CD14-positive monocyte (primary cell): Measurements from ENCODE around the gene KIAA1549. TPM values are rescaled to one million over a fixed set of nuclear protein-coding genes. Genes with fewer than 3 reads are reported as not detected.

Experiments used
- DNase-seq, 3 donors: peaks; one replicate each; pipeline ENCODE4 v3.0.0-alpha.2; 2011 to 2022
- H2AFZ ChIP-seq: 2 replicates; pipeline ENCODE4 v1.6.0; 2012; ENCODE audit warnings: mild to moderate bottlenecking, low read depth, low read length, inconsistent platforms; ENCODE audit not compliant: insufficient read depth, poor library complexity, severe bottlenecking
- H3K27ac ChIP-seq, 2 donors: 1 replicate in 1 of 2; 2 replicates in 1 of 2; pipeline ENCODE4 v1.5.1; 2012 to 2013; ENCODE audit warnings: low read length in 2 of 2, control low read depth in 1 of 2, inconsistent platforms in 1 of 2, low read depth in 1 of 2, mild to moderate bottlenecking in 1 of 2
- H3K27me3 ChIP-seq, 2 donors: one replicate each; pipeline versions ENCODE4 v1.6.0 to v1.6.1; 2011 to 2013; ENCODE audit warnings: low read length in 2 of 2; ENCODE audit not compliant: control insufficient read depth in 2 of 2, insufficient read depth in 2 of 2
- H3K36me3 ChIP-seq, 2 donors: replicated peaks in 1 of 2; 1 replicate in 1 of 2; 2 replicates in 1 of 2; pipeline versions ENCODE4 v1.5.1 to v1.6.1; 2012 to 2013; ENCODE audit warnings: low read length in 2 of 2, control low read depth in 1 of 2, inconsistent platforms in 1 of 2, mild to moderate bottlenecking in 1 of 2; ENCODE audit not compliant: insufficient read depth in 2 of 2, control insufficient read depth in 1 of 2
- H3K4me1 ChIP-seq, 2 donors: 1 replicate in 1 of 2; 2 replicates in 1 of 2; pipeline versions ENCODE4 v1.5.1 to v1.6.1; 2012 to 2013; ENCODE audit warnings: low read length in 2 of 2, control low read depth in 1 of 2, inconsistent platforms in 1 of 2, mild to moderate bottlenecking in 1 of 2, moderate library complexity in 1 of 2; ENCODE audit not compliant: insufficient read depth in 2 of 2, control insufficient read depth in 1 of 2
- H3K4me2 ChIP-seq: replicated peaks from 2 replicates; pipeline ENCODE3; 2012; ENCODE audit warnings: low read length, moderate library complexity, mild to moderate bottlenecking; ENCODE audit not compliant: poor library complexity, severe bottlenecking; ENCODE audit errors: extremely low read depth
- H3K4me3 ChIP-seq, 3 experiments: fragments of 200-600 bp in 1 of 3; sonication (generic) in 1 of 3; replicated peaks in 1 of 3; 1 replicate in 2 of 3; 2 replicates in 1 of 3; pipeline ENCODE4 v1.5.1; 2011 to 2013; ENCODE audit warnings: low read length in 3 of 3, mild to moderate bottlenecking in 3 of 3, control low read depth in 2 of 3, low read depth in 2 of 3, inconsistent platforms in 1 of 3, moderate library complexity in 1 of 3
- H3K79me2 ChIP-seq: 2 replicates; pipeline ENCODE4 v1.6.0; 2012; ENCODE audit warnings: mild to moderate bottlenecking, control low read depth, inconsistent platforms, low read length, moderate library complexity; ENCODE audit not compliant: insufficient read depth
- H3K9ac ChIP-seq: 2 replicates; pipeline ENCODE4 v1.6.0; 2017; ENCODE audit warnings: low read length, mild to moderate bottlenecking; ENCODE audit not compliant: insufficient read depth, poor library complexity, severe bottlenecking
- H3K9me3 ChIP-seq, 2 donors: replicated peaks in 1 of 2; 1 replicate in 1 of 2; 2 replicates in 1 of 2; pipeline versions ENCODE4 v1.5.1 to v1.6.1; 2012 to 2013; ENCODE audit warnings: low read length in 2 of 2, control low read depth in 1 of 2; ENCODE audit not compliant: control insufficient read depth in 1 of 2, insufficient read depth in 1 of 2
- H4K20me1 ChIP-seq: 2 replicates; pipeline ENCODE4 v1.6.0; 2012; ENCODE audit warnings: mild to moderate bottlenecking, low read length, control low read depth, moderate library complexity; ENCODE audit not compliant: insufficient read depth
- H3K27ac Mint-ChIP-seq, 7 donors: one replicate each; pipeline ENCODE4 v1.8.0; 2020; ENCODE audit warnings: mild to moderate bottlenecking in 7 of 7, mixed read lengths in 7 of 7, moderate library complexity in 6 of 7, inconsistent platforms in 2 of 7
- H3K27me3 Mint-ChIP-seq, 3 donors: one replicate each; pipeline ENCODE4 v1.8.0; 2021 to 2022; ENCODE audit warnings: low read depth in 3 of 3, mild to moderate bottlenecking in 3 of 3, mixed read lengths in 3 of 3, moderate library complexity in 3 of 3, inconsistent platforms in 1 of 3
- H3K36me3 Mint-ChIP-seq, 2 donors: one replicate each; pipeline ENCODE4 v1.8.0; 2020; ENCODE audit warnings: mixed read lengths in 2 of 2, inconsistent platforms in 1 of 2, mild to moderate bottlenecking in 1 of 2
- H3K4me1 Mint-ChIP-seq: one replicate; pipeline ENCODE4 v1.8.0; 2020; ENCODE audit warnings: mild to moderate bottlenecking, mixed read lengths
- H3K4me3 Mint-ChIP-seq, 2 donors: one replicate each; pipeline ENCODE4 v1.8.0; 2020; ENCODE audit warnings: mild to moderate bottlenecking in 2 of 2, mixed read lengths in 2 of 2, moderate library complexity in 1 of 2
- H3K9me3 Mint-ChIP-seq, 7 donors: one replicate each; pipeline ENCODE4 v1.8.0; 2020 to 2022; ENCODE audit warnings: mixed read lengths in 7 of 7, mild to moderate bottlenecking in 6 of 7, moderate library complexity in 6 of 7, inconsistent platforms in 2 of 7
- CTCF ChIP-seq: fragments of 200-600 bp; IDR thresholded peaks from one replicate; pipeline ENCODE4 v1.8.0; 2022; ENCODE audit warnings: antibody characterized with exemption, mild to moderate bottlenecking
- WGBS: methylation state at CpG from one replicate; pipeline ENCODE4 v1.1.5; 2013; ENCODE audit warnings: missing lambda C conversion rate; ENCODE audit not compliant: insufficient coverage; 5-methylcytosine and 5-hydroxymethylcytosine counted together
- intact Hi-C, 2 donors: fragments of 100-400 bp; cut with micrococcal nuclease; formaldehyde crosslinking; loops; one replicate each; pipeline versions ENCODE4 v1.15.0 to v1.15.1; 2023
- polyA plus RNA-seq, 3 donors: library from polyadenylated mRNA; depleted of rRNA in 1 of 3; unstranded in 2 of 3; stranded (reverse) in 1 of 3; fragments of 300-500 nt in 2 of 3; fragments of >200 nt in 1 of 3; fragmentation: Illumina TruSeq in 2 of 3; gene quantifications; 1 replicate in 2 of 3; 2 replicates in 1 of 3; pipeline ENCODE4 v1.2.3, GENCODE V29; 2012 to 2021

KIAA1549 gene
- polyA plus RNA-seq, 3 donors: 0.03 TPM; not detected in 1

GRCh38 chr7:138853448-138853847 lies 127.7 kb downstream of the KIAA1549 start:
- no peaks in the 10 kb centered on the region for H3K36me3 Mint-ChIP-seq
- no peak overlapping the region for H3K4me3 Mint-ChIP-seq
- Histone ChIP-seq H4K20me1 (no peaks in the 10 kb centered on the region), H3K4me1 (no peaks in the 10 kb centered on the region), H3K9me3 (peaks cover 3 to 7% of the 10 kb centered on the region in 2 donors), H2AFZ (no peak overlapping the region), H3K27me3 (no peaks in the 10 kb centered on the region), H3K27ac (no peak overlapping the region), H3K9ac (no peak overlapping the region), H3K79me2 (no peaks in the 10 kb centered on the region), H3K36me3 (no peaks in the 10 kb centered on the region), H3K4me2 (no peak overlapping the region), H3K4me3 (no peak overlapping the region)
- H3K27ac Mint-ChIP-seq: no peak overlapping the region
- H3K4me1 Mint-ChIP-seq: no peaks in the 10 kb centered on the region
- intact Hi-C loops: no loop called here
- WGBS: no CpG with 5 or more reads among the region's 3 CpGs
- H3K9me3 Mint-ChIP-seq: peaks cover 6 to 11% (median 8%) of the 10 kb centered on the region in 7 donors
- no peak for DNase-seq
- no peak for TF ChIP-seq CTCF
- no peaks in the 10 kb centered on the region for H3K27me3 Mint-ChIP-seq

GRCh38 chr7:138852469-138852868 lies 128.7 kb downstream of the KIAA1549 start:
- no peaks in the 10 kb centered on the region for H3K36me3 Mint-ChIP-seq
- H3K4me1 Mint-ChIP-seq: no peaks in the 10 kb centered on the region
- Histone ChIP-seq H3K79me2 (no peaks in the 10 kb centered on the region), H3K4me3 (no peak overlapping the region), H3K27me3 (no peaks in the 10 kb centered on the region), H3K4me2 (no peak overlapping the region), H3K9ac (no peak overlapping the region), H3K9me3 (peaks cover 2 to 3% of the 10 kb centered on the region in 2 donors), H2AFZ (no peak overlapping the region), H4K20me1 (no peaks in the 10 kb centered on the region), H3K4me1 (no peaks in the 10 kb centered on the region), H3K36me3 (no peaks in the 10 kb centered on the region), H3K27ac (no peak overlapping the region)
- 96% methylated on average over 5 of the region's 5 CpGs for WGBS
- intact Hi-C loops: no loop called here
- no peak for DNase-seq
- H3K9me3 Mint-ChIP-seq: peaks cover 0 to 3% (median 2%) of the 10 kb centered on the region in 7 donors
- TF ChIP-seq CTCF: no peak
- no peak overlapping the region for H3K4me3 Mint-ChIP-seq
- no peak overlapping the region for H3K27ac Mint-ChIP-seq
- no peaks in the 10 kb centered on the region for H3K27me3 Mint-ChIP-seq
